Right lobe of liver (tissue), 4 donors: ENCODE data around the gene RASIP1.
"Not testable (repeated sequence)": the region's sequence is repeated elsewhere in the genome, so short reads cannot be mapped to it uniquely, and the experiment has no call there.

Experiments
- POLR2A ChIP-seq: fragments of 450-650 bp; IDR thresholded peaks from one replicate; pipeline ENCODE4 v1.6.1; 2017; ENCODE audit warnings: antibody characterized with exemption, mild to moderate bottlenecking
- TF ChIP-seq, protein P1 (sequence below), 4 donors: fragments of 200-600 bp in 3 of 4; fragments of 450-650 bp in 1 of 4; IDR thresholded peaks; one replicate each; pipeline versions ENCODE4 v1.5.1 to v1.8.0; 2016 to 2022; ENCODE audit warnings: antibody characterized with exemption in 4 of 4, mild to moderate bottlenecking in 2 of 4
- donor health status: DM: no; HTN: no; CAD: no.
- donor health status: DM: no; HTN: no; CAD: no.
- donor health status: DM: no; HTN: yes; CAD: no.

DNA sequence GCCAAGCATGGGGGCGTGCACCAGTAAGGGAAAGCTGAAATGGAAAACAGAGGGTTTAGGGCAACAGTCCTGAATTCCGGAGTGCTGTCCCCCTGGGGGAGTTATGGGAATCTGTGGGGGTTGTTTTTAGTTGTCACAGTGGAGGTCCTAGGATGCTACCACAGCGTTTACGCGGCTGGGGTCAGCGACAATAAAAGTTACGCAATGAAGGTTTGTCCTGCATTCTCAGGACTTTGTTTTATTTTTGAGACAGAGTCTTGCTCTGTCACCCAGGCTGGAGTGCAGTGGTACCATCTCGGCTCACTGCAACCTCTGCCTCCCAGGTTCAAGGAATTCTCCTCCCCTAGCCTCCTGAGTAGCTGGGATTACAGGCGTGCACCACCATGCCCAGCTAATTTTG is 46.8 kb downstream of the RASIP1 start:
- TF ChIP-seq, protein P1, sequence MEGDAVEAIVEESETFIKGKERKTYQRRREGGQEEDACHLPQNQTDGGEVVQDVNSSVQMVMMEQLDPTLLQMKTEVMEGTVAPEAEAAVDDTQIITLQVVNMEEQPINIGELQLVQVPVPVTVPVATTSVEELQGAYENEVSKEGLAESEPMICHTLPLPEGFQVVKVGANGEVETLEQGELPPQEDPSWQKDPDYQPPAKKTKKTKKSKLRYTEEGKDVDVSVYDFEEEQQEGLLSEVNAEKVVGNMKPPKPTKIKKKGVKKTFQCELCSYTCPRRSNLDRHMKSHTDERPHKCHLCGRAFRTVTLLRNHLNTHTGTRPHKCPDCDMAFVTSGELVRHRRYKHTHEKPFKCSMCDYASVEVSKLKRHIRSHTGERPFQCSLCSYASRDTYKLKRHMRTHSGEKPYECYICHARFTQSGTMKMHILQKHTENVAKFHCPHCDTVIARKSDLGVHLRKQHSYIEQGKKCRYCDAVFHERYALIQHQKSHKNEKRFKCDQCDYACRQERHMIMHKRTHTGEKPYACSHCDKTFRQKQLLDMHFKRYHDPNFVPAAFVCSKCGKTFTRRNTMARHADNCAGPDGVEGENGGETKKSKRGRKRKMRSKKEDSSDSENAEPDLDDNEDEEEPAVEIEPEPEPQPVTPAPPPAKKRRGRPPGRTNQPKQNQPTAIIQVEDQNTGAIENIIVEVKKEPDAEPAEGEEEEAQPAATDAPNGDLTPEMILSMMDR (IDR thresholded peaks at IDR 0.05), result not testable (repeated sequence)
- not testable (repeated sequence) for TF ChIP-seq POLR2A
